Measurements from ENCODE around the gene ACAN. TPM values are rescaled to one million over a fixed set of nuclear protein-coding genes. Genes with fewer than 3 reads are reported as not detected.

The ACAN gene
- polyA plus RNA-seq, 3 donors: not detected

DNA sequence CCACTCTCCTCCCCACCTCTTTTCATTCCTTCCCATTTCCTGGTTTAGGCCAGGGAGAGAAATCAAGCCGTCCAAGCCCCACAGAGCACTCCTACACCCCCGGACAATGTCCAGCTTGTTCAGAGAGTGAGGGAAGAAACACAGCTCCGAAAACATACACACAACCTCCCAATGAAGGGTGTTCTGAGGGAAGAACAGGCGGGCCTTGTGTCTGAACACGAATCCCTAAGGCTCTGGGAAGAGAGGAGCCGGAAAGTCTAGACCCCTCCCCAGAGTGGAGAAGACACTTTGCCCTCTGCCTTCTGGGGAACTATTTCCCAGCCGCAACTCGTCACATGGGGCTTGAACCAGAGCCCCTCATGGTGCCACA, 30.5 kb downstream of the ACAN start:
- no peak overlapping the region for H2AFZ ChIP-seq (ENCODE audit: insufficient read depth, low read depth, low read length, poor library complexity, severe bottlenecking)
- DNase-seq: no peak
- no peaks in the 10 kb centered on the region for H3K27me3 ChIP-seq (ENCODE audit: control insufficient read depth in 2 of 2, insufficient read depth in 2 of 2, low read length in 2 of 2)
- Mint-ChIP-seq H3K9me3 (peaks cover 0 to 1% (median 0%) of the 10 kb centered on the region in 7 donors), H3K27ac (no peak overlapping the region), H3K4me1 (no peaks in the 10 kb centered on the region), H3K4me3 (no peak overlapping the region), H3K27me3 (ENCODE audit: low read depth in 3 of 3) (peaks cover 0 to 3% (median 2%) of the 10 kb centered on the region in 3 donors), H3K36me3 (no peaks in the 10 kb centered on the region)
- no peaks in the 10 kb centered on the region for H4K20me1 ChIP-seq (ENCODE audit: insufficient read depth, low read length)
- no peaks in the 10 kb centered on the region for H3K79me2 ChIP-seq (ENCODE audit: insufficient read depth, low read length)
- WGBS (ENCODE audit: insufficient coverage): 93% methylated on average over 5 of the region's 8 CpGs
- H3K36me3 ChIP-seq (replicated peaks in 1 of 2; ENCODE audit: control insufficient read depth in 1 of 2, insufficient read depth in 2 of 2, low read length in 2 of 2): no peaks in the 10 kb centered on the region
- H3K4me1 ChIP-seq (ENCODE audit: control insufficient read depth in 1 of 2, insufficient read depth in 2 of 2, low read length in 2 of 2): no peaks in the 10 kb centered on the region
- H3K4me2 ChIP-seq (replicated peaks; ENCODE audit: extremely low read depth, low read length, poor library complexity, severe bottlenecking): no peak overlapping the region
- no peak overlapping the region for H3K27ac ChIP-seq (ENCODE audit: low read depth in 1 of 2, low read length in 2 of 2)
- intact Hi-C loops (cut with micrococcal nuclease): no loop called here
- TF ChIP-seq, protein P1, sequence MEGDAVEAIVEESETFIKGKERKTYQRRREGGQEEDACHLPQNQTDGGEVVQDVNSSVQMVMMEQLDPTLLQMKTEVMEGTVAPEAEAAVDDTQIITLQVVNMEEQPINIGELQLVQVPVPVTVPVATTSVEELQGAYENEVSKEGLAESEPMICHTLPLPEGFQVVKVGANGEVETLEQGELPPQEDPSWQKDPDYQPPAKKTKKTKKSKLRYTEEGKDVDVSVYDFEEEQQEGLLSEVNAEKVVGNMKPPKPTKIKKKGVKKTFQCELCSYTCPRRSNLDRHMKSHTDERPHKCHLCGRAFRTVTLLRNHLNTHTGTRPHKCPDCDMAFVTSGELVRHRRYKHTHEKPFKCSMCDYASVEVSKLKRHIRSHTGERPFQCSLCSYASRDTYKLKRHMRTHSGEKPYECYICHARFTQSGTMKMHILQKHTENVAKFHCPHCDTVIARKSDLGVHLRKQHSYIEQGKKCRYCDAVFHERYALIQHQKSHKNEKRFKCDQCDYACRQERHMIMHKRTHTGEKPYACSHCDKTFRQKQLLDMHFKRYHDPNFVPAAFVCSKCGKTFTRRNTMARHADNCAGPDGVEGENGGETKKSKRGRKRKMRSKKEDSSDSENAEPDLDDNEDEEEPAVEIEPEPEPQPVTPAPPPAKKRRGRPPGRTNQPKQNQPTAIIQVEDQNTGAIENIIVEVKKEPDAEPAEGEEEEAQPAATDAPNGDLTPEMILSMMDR (IDR thresholded peaks at IDR 0.05): no peak
- H3K9ac ChIP-seq (ENCODE audit: insufficient read depth, low read length, poor library complexity, severe bottlenecking): no peak overlapping the region
- H3K4me3 ChIP-seq (replicated peaks in 1 of 3; ENCODE audit: low read depth in 2 of 3, low read length in 3 of 3): no peak overlapping the region
- no peaks in the 10 kb centered on the region for H3K9me3 ChIP-seq (replicated peaks in 1 of 2; ENCODE audit: control insufficient read depth in 1 of 2, insufficient read depth in 1 of 2, low read length in 2 of 2)

DNA sequence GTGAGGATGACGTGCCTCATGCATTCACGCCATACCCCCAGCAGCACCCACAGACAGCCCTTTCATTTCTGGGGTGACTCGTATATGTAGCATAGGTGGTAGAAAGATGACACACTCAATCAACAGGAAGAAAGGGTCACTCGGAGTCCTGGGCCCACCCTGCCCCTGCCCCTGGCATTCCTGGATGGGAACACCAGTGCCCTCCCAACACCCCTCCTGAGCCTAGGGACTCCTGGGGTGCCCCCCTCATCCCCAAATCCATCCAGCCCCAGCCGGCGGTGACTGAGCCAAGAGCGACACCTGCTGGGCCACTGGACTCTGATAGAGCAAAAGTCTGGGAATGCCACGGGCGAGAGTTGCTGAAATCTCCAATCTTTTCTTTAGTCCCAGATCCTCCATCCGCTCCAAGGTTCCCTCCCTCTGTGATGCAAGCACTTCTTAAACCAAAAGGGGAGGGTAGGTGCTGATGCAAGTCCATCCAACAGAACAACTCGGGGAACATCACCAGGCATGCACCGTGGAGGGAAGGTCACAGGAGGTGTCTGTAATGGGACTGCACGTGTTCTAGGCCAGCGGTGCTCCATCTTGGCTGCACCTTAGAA, 31.1 kb downstream of the ACAN start:
- TF ChIP-seq, protein P1 (IDR thresholded peaks at IDR 0.05): peak; percentile 37
- H3K9me3 ChIP-seq (replicated peaks in 1 of 2; ENCODE audit: control insufficient read depth in 1 of 2, insufficient read depth in 1 of 2, low read length in 2 of 2): no peaks in the 10 kb centered on the region
- Mint-ChIP-seq H3K9me3 (peaks cover 0 to 1% (median 0%) of the 10 kb centered on the region in 7 donors), H3K4me1 (no peaks in the 10 kb centered on the region), H3K27me3 (ENCODE audit: low read depth in 3 of 3) (peaks cover 0 to 3% (median 2%) of the 10 kb centered on the region in 3 donors), H3K4me3 (no peak overlapping the region), H3K36me3 (no peaks in the 10 kb centered on the region), H3K27ac (no peak overlapping the region)
- no peak overlapping the region for H3K9ac ChIP-seq (ENCODE audit: insufficient read depth, low read length, poor library complexity, severe bottlenecking)
- no peaks in the 10 kb centered on the region for H3K36me3 ChIP-seq (replicated peaks in 1 of 2; ENCODE audit: control insufficient read depth in 1 of 2, insufficient read depth in 2 of 2, low read length in 2 of 2)
- H3K27ac ChIP-seq (ENCODE audit: low read depth in 1 of 2, low read length in 2 of 2): no peak overlapping the region
- H3K4me1 ChIP-seq (ENCODE audit: control insufficient read depth in 1 of 2, insufficient read depth in 2 of 2, low read length in 2 of 2): no peaks in the 10 kb centered on the region
- no peaks in the 10 kb centered on the region for H3K79me2 ChIP-seq (ENCODE audit: insufficient read depth, low read length)
- no peaks in the 10 kb centered on the region for H4K20me1 ChIP-seq (ENCODE audit: insufficient read depth, low read length)
- WGBS (ENCODE audit: insufficient coverage): 33% methylated on average over 3 of the region's 14 CpGs
- H3K27me3 ChIP-seq (ENCODE audit: control insufficient read depth in 2 of 2, insufficient read depth in 2 of 2, low read length in 2 of 2): no peaks in the 10 kb centered on the region
- no peak overlapping the region for H3K4me2 ChIP-seq (replicated peaks; ENCODE audit: extremely low read depth, low read length, poor library complexity, severe bottlenecking)
- no peak overlapping the region for H3K4me3 ChIP-seq (replicated peaks in 1 of 3; ENCODE audit: low read depth in 2 of 3, low read length in 3 of 3)
- DNase-seq: no peak
- H2AFZ ChIP-seq (ENCODE audit: insufficient read depth, low read depth, low read length, poor library complexity, severe bottlenecking): no peak overlapping the region
- intact Hi-C loops (cut with micrococcal nuclease): no loop called here

Data from CD14-positive monocyte (primary cell).